OCI-LY3 (cell line): Measurements from ENCODE around the gene SHE.

ENCODE experiments used
- H2AFZ ChIP-seq: fragments of 200-600, 300-600 bp; shearing (Covaris generic); 2 replicates; pipeline ENCODE4 v1.6.0; 2014; ENCODE audit warnings: antibody characterized with exemption, low read depth, low read length
- H3K27ac ChIP-seq: fragments of 200-600, 300-600 bp; sonication (generic); 2 replicates; pipeline ENCODE4 v1.5.1; 2014; ENCODE audit warnings: mild to moderate bottlenecking, low read length, moderate library complexity, mixed read lengths
- H3K27me3 ChIP-seq: fragments of 200-600, 300-600 bp; sonication (generic); 2 replicates; pipeline ENCODE4 v1.6.1; 2014; ENCODE audit warnings: low read depth, low read length, mixed read lengths
- H3K36me3 ChIP-seq: fragments of 200-600, 300-600 bp; sonication (generic); replicated peaks from 2 replicates; pipeline ENCODE3; 2014; ENCODE audit warnings: low read depth, low read length, mixed read lengths
- H3K4me1 ChIP-seq: fragments of 300-600, 200-600 bp; sonication (generic); 2 replicates; pipeline ENCODE4 v1.6.1; 2014; ENCODE audit warnings: low read length, mixed read lengths
- H3K4me2 ChIP-seq: fragments of 200-600, 300-600 bp; sonication (generic); 2 replicates; pipeline ENCODE4 v1.6.1; 2014; ENCODE audit warnings: low read length, mixed read lengths
- H3K4me3 ChIP-seq: fragments of 300-600, 200-600 bp; sonication (generic); 2 replicates; pipeline ENCODE4 v1.5.1; 2014; ENCODE audit warnings: antibody characterized with exemption, mild to moderate bottlenecking, low read length, moderate library complexity
- H3K79me2 ChIP-seq: fragments of 300-600, 200-600 bp; shearing (Covaris generic); 2 replicates; pipeline ENCODE4 v1.6.1; 2014; ENCODE audit warnings: mild to moderate bottlenecking, low read length, mixed read lengths
- H3K9ac ChIP-seq: fragments of 300-600, 200-600 bp; shearing (Covaris generic); 2 replicates; pipeline ENCODE4 v1.6.0; 2014; ENCODE audit warnings: mild to moderate bottlenecking, low read length, moderate library complexity
- H3K9me3 ChIP-seq: fragments of 200-600, 300-600 bp; shearing (Covaris generic); 2 replicates; pipeline ENCODE4 v1.6.1; 2014; ENCODE audit warnings: low read length, mixed read lengths; ENCODE audit not compliant: insufficient read depth
- H4K20me1 ChIP-seq: fragments of 200-600, 300-600 bp; sonication (generic); 2 replicates; pipeline ENCODE4 v1.6.1; 2016; ENCODE audit warnings: low read length, mixed read lengths; ENCODE audit not compliant: insufficient read depth
- CTCF ChIP-seq: fragments of 200-600, 300-600 bp; sonication (generic); IDR thresholded peaks from 2 replicates; pipeline ENCODE4 v1.5.1; 2014; ENCODE audit warnings: antibody characterized with exemption, low read length, low read depth
- EZH2phosphoT487 ChIP-seq: fragments of 200-600 bp; shearing (Covaris generic); IDR thresholded peaks from 2 replicates; pipeline ENCODE4 v1.6.1; 2018; ENCODE audit warnings: antibody characterized with exemption, mixed run types, low read depth

The SHE gene

GRCh38 chr1:154466921-154467417 lies 35.2 kb downstream of the SHE start:
- no peaks in the 10 kb centered on the region for H3K79me2 ChIP-seq
- peaks cover 14% of the 10 kb centered on the region for H3K4me1 ChIP-seq
- no peaks in the 10 kb centered on the region for H4K20me1 ChIP-seq
- peaks cover 4% of the 10 kb centered on the region for H3K36me3 ChIP-seq
- H3K4me2 ChIP-seq: no peak overlapping the region
- TF ChIP-seq CTCF (peak; percentile 5; the same call in 1 of the 2 replicates), EZH2phosphoT487 (no peak)
- H3K27ac ChIP-seq: no peak overlapping the region
- no peak overlapping the region for H3K9ac ChIP-seq
- H2AFZ ChIP-seq: no peak overlapping the region
- H3K27me3 ChIP-seq: no peaks in the 10 kb centered on the region
- no peak overlapping the region for H3K4me3 ChIP-seq
- H3K9me3 ChIP-seq: no peaks in the 10 kb centered on the region

GRCh38 chr1:154466206-154466605 lies 36.0 kb downstream of the SHE start:
- H4K20me1 ChIP-seq: no peaks in the 10 kb centered on the region
- no peak overlapping the region for H3K4me3 ChIP-seq
- no peaks in the 10 kb centered on the region for H3K27me3 ChIP-seq
- peaks cover 10% of the 10 kb centered on the region for H3K4me1 ChIP-seq
- H3K79me2 ChIP-seq: no peaks in the 10 kb centered on the region
- no peak for TF ChIP-seq EZH2phosphoT487
- H3K36me3 ChIP-seq: peaks cover 4% of the 10 kb centered on the region
- no peaks in the 10 kb centered on the region for H3K9me3 ChIP-seq
- H3K4me2 ChIP-seq: no peak overlapping the region
- H2AFZ ChIP-seq: no peak overlapping the region
- H3K27ac ChIP-seq: no peak overlapping the region
- no peak overlapping the region for H3K9ac ChIP-seq

- Histone ChIP-seq H3K9ac (no peak overlapping the region), H3K36me3 (peaks cover 4% of the 10 kb centered on the region), H4K20me1 (no peaks in the 10 kb centered on the region), H3K4me2 (no peak overlapping the region), H3K9me3 (no peaks in the 10 kb centered on the region), H3K4me3 (no peak overlapping the region), H3K27me3 (no peaks in the 10 kb centered on the region), H2AFZ (no peak overlapping the region), H3K4me1 (peaks cover 8% of the 10 kb centered on the region; the same call in 1 of the 2 replicates), H3K79me2 (no peaks in the 10 kb centered on the region), H3K27ac (no peak overlapping the region)
- no peak for TF ChIP-seq EZH2phosphoT487
- TF ChIP-seq CTCF: no peak
These were observed 36.5 kb downstream of the SHE start for GRCh38 chr1:154465621-154466195.

- no peak overlapping the region for H3K4me3 ChIP-seq
- no peak overlapping the region for H3K27ac ChIP-seq
- H3K9ac ChIP-seq: no peak overlapping the region
- peaks cover 8% of the 10 kb centered on the region for H3K36me3 ChIP-seq
- H3K9me3 ChIP-seq: no peaks in the 10 kb centered on the region
- TF ChIP-seq CTCF: no peak
- TF ChIP-seq EZH2phosphoT487: no peak
- H3K4me2 ChIP-seq: no peak overlapping the region
- no peaks in the 10 kb centered on the region for H3K79me2 ChIP-seq
- peaks cover 8% of the 10 kb centered on the region; the same call in 1 of the 2 replicates for H3K4me1 ChIP-seq
- no peaks in the 10 kb centered on the region for H3K27me3 ChIP-seq
- H4K20me1 ChIP-seq: no peaks in the 10 kb centered on the region
- no peak overlapping the region for H2AFZ ChIP-seq
These were observed 38.7 kb downstream of the SHE start for GRCh38 chr1:154463512-154463990.
